ENCODE data around the gene IDS.

- TF ChIP-seq CTCF (IDR thresholded peaks at IDR 0.05) (no peak), SOX15 (CRISPR knock-in tag; IDR thresholded peaks at IDR 0.05) (no peak), GABPB1 (CRISPR knock-in tag; IDR thresholded peaks at IDR 0.05) (no peak), CREB1 (CRISPR knock-in tag; IDR thresholded peaks at IDR 0.05) (no peak), MAX (CRISPR knock-in tag; IDR thresholded peaks at IDR 0.05) (no peak), E2F5 (CRISPR knock-in tag; IDR thresholded peaks at IDR 0.05) (no peak), CDX4 (CRISPR knock-in tag; IDR thresholded peaks at IDR 0.05; ENCODE audit: borderline replicate concordance) (no peak), CBFB (CRISPR knock-in tag; IDR thresholded peaks at IDR 0.05; ENCODE audit: low read depth) (no peak), RELA (CRISPR knock-in tag; IDR thresholded peaks at IDR 0.05; ENCODE audit: borderline replicate concordance) (no peak), ZNF512 (CRISPR knock-in tag; IDR thresholded peaks at IDR 0.05; ENCODE audit: borderline replicate concordance) (no peak), SP1 (CRISPR knock-in tag; conservative IDR thresholded peaks at IDR 0.05) (no peak), ZNF232 (CRISPR knock-in tag; IDR thresholded peaks at IDR 0.05) (no peak)
Measured at GRCh38 chrX:149467461-149467860, 37.6 kb downstream of the IDS start.
